A673 (cell line): ENCODE results near the gene TPM2.
"Not testable (repeated sequence)": the region's sequence is repeated elsewhere in the genome, so short reads cannot be mapped to it uniquely, and the experiment has no call there.

Source experiments
- EZH2 ChIP-seq: fragments of 200-600 bp; sonication (generic); IDR thresholded peaks from 2 replicates; pipeline ENCODE4 v1.6.1; 2017; ENCODE audit warnings: borderline replicate concordance, low read depth, mild to moderate bottlenecking, mixed read lengths, antibody characterized with exemption, low read length; ENCODE audit not compliant: poor library complexity, severe bottlenecking
- TF ChIP-seq, protein P1 (sequence below): fragments of 300-800, 200-600 bp; sonication (generic); conservative IDR thresholded peaks from 2 replicates; pipeline ENCODE4 v1.5.1; 2017; ENCODE audit warnings: low read depth, mild to moderate bottlenecking, antibody characterized with exemption, low read length, moderate library complexity, mixed read lengths

DNA sequence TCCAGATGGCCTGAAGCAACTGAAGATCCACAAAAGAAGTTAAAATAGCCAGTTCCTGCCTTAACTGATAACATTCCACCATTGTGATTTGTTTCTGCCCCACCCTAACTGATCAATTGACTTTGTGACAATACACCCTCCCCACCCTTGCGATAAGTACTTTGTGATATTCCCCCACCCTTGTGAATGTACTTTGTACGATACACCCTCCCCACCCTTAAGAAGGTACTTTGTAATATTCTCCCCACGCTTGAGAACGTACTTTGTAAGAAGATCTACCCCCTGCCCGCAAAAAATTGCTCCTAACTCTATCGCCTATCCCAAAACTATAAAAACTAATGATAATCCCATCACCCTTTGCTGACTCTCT is 52.9 kb downstream of the TPM2 start:
- TF ChIP-seq, protein P1, sequence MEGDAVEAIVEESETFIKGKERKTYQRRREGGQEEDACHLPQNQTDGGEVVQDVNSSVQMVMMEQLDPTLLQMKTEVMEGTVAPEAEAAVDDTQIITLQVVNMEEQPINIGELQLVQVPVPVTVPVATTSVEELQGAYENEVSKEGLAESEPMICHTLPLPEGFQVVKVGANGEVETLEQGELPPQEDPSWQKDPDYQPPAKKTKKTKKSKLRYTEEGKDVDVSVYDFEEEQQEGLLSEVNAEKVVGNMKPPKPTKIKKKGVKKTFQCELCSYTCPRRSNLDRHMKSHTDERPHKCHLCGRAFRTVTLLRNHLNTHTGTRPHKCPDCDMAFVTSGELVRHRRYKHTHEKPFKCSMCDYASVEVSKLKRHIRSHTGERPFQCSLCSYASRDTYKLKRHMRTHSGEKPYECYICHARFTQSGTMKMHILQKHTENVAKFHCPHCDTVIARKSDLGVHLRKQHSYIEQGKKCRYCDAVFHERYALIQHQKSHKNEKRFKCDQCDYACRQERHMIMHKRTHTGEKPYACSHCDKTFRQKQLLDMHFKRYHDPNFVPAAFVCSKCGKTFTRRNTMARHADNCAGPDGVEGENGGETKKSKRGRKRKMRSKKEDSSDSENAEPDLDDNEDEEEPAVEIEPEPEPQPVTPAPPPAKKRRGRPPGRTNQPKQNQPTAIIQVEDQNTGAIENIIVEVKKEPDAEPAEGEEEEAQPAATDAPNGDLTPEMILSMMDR: not testable (repeated sequence)
- not testable (repeated sequence) for TF ChIP-seq EZH2
